ENCODE data around the gene RFLNA. TPM values are rescaled to one million over a fixed set of nuclear protein-coding genes. Genes with fewer than 3 reads are reported as not detected.

The RFLNA gene
- total RNA-seq, 1 experiment from 2014 or later = 10.6 TPM

- Mint-ChIP-seq H3K27me3 (ENCODE audit: low read depth) (no peaks in the 10 kb centered on the region; the same call in 1 of the 2 replicates), H3K4me1 (no peaks in the 10 kb centered on the region), H3K27ac (no peak overlapping the region), H3K36me3 (ENCODE audit: insufficient read depth in 1 of 3, low read depth in 3 of 3) (peaks cover 19 to 53% (median 51%) of the 10 kb centered on the region in 3 experiments), H3K9me3 (no peaks in the 10 kb centered on the region; a peak in 1 of 5 replicates), H3K4me3 (no peak overlapping the region)
- no peaks in the 10 kb centered on the region for H3K23me2 ChIP-seq (ENCODE audit: insufficient read length, low read depth, low read length, poor library complexity, severe bottlenecking)
- no peak overlapping the region for H2AK5ac ChIP-seq (ENCODE audit: insufficient read length, low read length)
- H3K27ac ChIP-seq (ENCODE audit: insufficient read length, low read depth, low read length) = no peak overlapping the region
- H3K9me3 ChIP-seq (ENCODE audit: control insufficient read depth, low read depth, low read length) = no peaks in the 10 kb centered on the region
- H3K18ac ChIP-seq (ENCODE audit: insufficient read length, low read depth, low read length) = no peak overlapping the region
- H3K56ac ChIP-seq (ENCODE audit: insufficient read length, low read depth, low read length) = no peak overlapping the region
- H4K8ac ChIP-seq (replicated peaks; ENCODE audit: insufficient read length, low read depth, low read length) = no peak overlapping the region
- H3K14ac ChIP-seq (ENCODE audit: insufficient read depth, low read length) = no peak overlapping the region
- no peak overlapping the region for H3K9ac ChIP-seq (ENCODE audit: extremely low read depth, insufficient read length, low read length)
- no peak overlapping the region for H2BK12ac ChIP-seq (ENCODE audit: insufficient read length, low read depth, low read length)
- H4K20me1 ChIP-seq (ENCODE audit: control insufficient read depth, insufficient read depth, insufficient read length) = no peaks in the 10 kb centered on the region
- no peak overlapping the region for H3K4ac ChIP-seq (ENCODE audit: low read depth, low read length)
- DNase-seq = no peak
- no peak overlapping the region for H2BK20ac ChIP-seq (ENCODE audit: low read depth, low read length, poor library complexity, severe bottlenecking)
- no peak for TF ChIP-seq CTCF (conservative IDR thresholded peaks at IDR 0.05)
- H2BK15ac ChIP-seq (ENCODE audit: low read depth, low read length) = no peak overlapping the region
- no peaks in the 10 kb centered on the region for H3K27me3 ChIP-seq (ENCODE audit: insufficient read depth, low read length)
- H3K23ac ChIP-seq (ENCODE audit: insufficient read length, low read depth, low read length) = no peak overlapping the region
- H3K4me2 ChIP-seq (ENCODE audit: insufficient read depth, insufficient read length, low read length) = no peak overlapping the region
- no peak overlapping the region for H2BK5ac ChIP-seq (ENCODE audit: insufficient read length, low read length)
- no peak overlapping the region for H2AFZ ChIP-seq (ENCODE audit: low read length)
- H3K4me1 ChIP-seq (ENCODE audit: insufficient read depth, low read length) = no peaks in the 10 kb centered on the region
- H3K79me2 ChIP-seq (ENCODE audit: insufficient read depth, low read length) = no peaks in the 10 kb centered on the region
- no peak overlapping the region for H4K91ac ChIP-seq (ENCODE audit: insufficient read length, low read depth, low read length)
- H3T11ph ChIP-seq (ENCODE audit: low read length) = no peak overlapping the region
- H3K79me1 ChIP-seq (ENCODE audit: insufficient read depth, low read depth, low read length, poor library complexity, severe bottlenecking) = no peaks in the 10 kb centered on the region
- no peak overlapping the region for H2BK120ac ChIP-seq (ENCODE audit: low read depth, low read length, poor library complexity, severe bottlenecking)
- WGBS (ENCODE audit: extremely low coverage, insufficient read length, low lambda C conversion rate) = no CpG with 5 or more reads among the region's 11 CpGs
- H4K5ac ChIP-seq (ENCODE audit: insufficient read length, low read depth, low read length) = no peak overlapping the region
These were observed 63.7 kb downstream of the RFLNA start for GRCh38 chr12:124358572-124358971.
